ENCODE measurements around the gene TREML2.

TREML2 gene

DNA sequence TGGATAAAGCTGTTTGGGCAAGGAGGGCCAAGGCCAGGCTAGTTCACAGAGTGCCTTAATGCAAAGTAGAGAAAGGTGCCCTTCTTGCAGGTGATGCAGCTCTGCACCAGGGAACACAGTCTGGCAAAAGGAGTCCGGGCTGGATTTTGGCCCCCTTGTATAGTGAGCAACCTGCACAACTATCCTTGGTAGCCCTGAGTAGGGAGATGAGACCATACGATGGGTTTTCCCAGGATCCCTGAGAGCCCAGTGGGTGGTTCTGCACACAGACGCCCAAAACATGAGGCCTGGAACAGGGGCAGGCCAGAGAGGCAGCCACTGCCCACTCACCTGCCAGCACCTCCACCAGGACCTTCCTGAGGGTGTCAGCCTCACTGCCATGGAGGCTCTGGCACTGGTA is 40.0 kb downstream of the TREML2 start:
- no peak overlapping the region for H3K4me3 ChIP-seq (ENCODE audit: control insufficient read depth in 1 of 7, extremely low read depth in 1 of 7, insufficient read depth in 4 of 7, low read depth in 2 of 7, low read length in 6 of 7)
- DNase-seq, result no peak
- WGBS (ENCODE audit: insufficient coverage), result 92% methylated on average over 3 of the region's 3 CpGs
- peaks cover 0 to 11% (median 7%) of the 10 kb centered on the region in 4 experiments for H3K4me1 ChIP-seq (ENCODE audit: control extremely low read depth in 1 of 4, control insufficient read depth in 4 of 4, insufficient read depth in 4 of 4, low read length in 3 of 4)
- POLR2A ChIA-PET, result no interaction called here
- no peaks in the 10 kb centered on the region for H3K36me3 ChIP-seq (ENCODE audit: control insufficient read depth in 4 of 4, insufficient read depth in 4 of 4, low read length in 3 of 4)
- CTCF ChIA-PET, result interaction anchor here (1.0 to 1.1 kb wide), 2 partner anchors 10 to 21 kb away, joined by 3 to 4 read pairs; no protein-coding TSS in a partner anchor
- H3K9me3 ChIP-seq (ENCODE audit: control extremely low read depth in 1 of 5, control insufficient read depth in 4 of 5, insufficient read depth in 2 of 5, low read depth in 1 of 5, low read length in 4 of 5), result no peaks in the 10 kb centered on the region
- H3K27ac ChIP-seq (ENCODE audit: insufficient read depth in 1 of 2, low read depth in 1 of 2, low read length in 2 of 2, poor library complexity in 1 of 2, severe bottlenecking in 2 of 2), result no peak overlapping the region
- H3K27me3 ChIP-seq (replicated peaks in 2 of 5; ENCODE audit: control insufficient read depth in 4 of 5, insufficient read depth in 5 of 5, low read length in 4 of 5), result peaks cover 0 to 2% (median 0%) of the 10 kb centered on the region in 5 experiments

DNA sequence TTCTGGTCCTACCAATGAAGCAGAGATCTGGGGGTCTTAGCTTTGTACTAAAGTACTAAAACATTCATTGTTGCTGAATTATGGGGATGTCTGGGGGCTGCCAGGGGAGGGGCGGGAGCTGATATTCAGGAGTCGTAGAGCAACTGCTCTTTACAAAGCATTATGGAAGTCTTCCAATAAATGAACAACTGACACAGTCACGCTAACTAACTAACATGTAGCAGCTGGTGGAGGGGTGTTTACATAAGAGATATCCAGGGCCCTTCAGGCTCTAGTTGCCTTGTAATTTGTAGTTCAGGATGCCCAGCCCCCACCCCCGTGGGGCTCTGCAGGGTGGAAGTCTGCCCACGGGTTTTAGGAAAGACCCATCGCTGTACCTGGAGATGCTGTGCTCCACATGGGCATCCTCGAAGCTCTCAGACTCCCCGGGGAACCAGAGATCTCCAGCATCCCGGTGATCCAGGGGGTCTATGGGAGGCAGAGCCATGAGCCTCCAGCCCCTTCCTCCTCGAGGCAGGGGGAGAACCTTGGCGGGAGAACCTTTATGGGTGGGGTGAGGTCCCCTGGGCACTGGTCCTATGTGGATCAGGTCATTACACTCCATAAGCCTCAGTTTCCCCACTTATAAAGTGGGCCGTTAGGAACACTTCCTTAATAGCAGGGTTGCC is 41.4 kb downstream of the TREML2 start:
- Histone ChIP-seq H3K4me3 (ENCODE audit: control insufficient read depth in 1 of 7, extremely low read depth in 1 of 7, insufficient read depth in 4 of 7, low read depth in 2 of 7, low read length in 6 of 7) (no peak overlapping the region), H3K4me1 (ENCODE audit: control extremely low read depth in 1 of 4, control insufficient read depth in 4 of 4, insufficient read depth in 4 of 4, low read length in 3 of 4) (peaks cover 0 to 11% (median 8%) of the 10 kb centered on the region in 4 experiments), H3K36me3 (ENCODE audit: control insufficient read depth in 4 of 4, insufficient read depth in 4 of 4, low read length in 3 of 4) (no peaks in the 10 kb centered on the region), H3K27me3 (replicated peaks in 2 of 5; ENCODE audit: control insufficient read depth in 4 of 5, insufficient read depth in 5 of 5, low read length in 4 of 5) (peaks cover 0 to 2% (median 0%) of the 10 kb centered on the region in 5 experiments), H3K27ac (ENCODE audit: insufficient read depth in 1 of 2, low read depth in 1 of 2, low read length in 2 of 2, poor library complexity in 1 of 2, severe bottlenecking in 2 of 2) (no peak overlapping the region), H3K9me3 (ENCODE audit: control extremely low read depth in 1 of 5, control insufficient read depth in 4 of 5, insufficient read depth in 2 of 5, low read depth in 1 of 5, low read length in 4 of 5) (no peaks in the 10 kb centered on the region)
- ChIA-PET POLR2A (no interaction called here), CTCF (interaction anchor here (1.1 kb wide), 1 partner anchor 81 kb away, joined by 3 read pairs; no protein-coding TSS in a partner anchor)
- no peak for DNase-seq
- 97% methylated on average over 7 of the region's 12 CpGs for WGBS (ENCODE audit: insufficient coverage)

DNA sequence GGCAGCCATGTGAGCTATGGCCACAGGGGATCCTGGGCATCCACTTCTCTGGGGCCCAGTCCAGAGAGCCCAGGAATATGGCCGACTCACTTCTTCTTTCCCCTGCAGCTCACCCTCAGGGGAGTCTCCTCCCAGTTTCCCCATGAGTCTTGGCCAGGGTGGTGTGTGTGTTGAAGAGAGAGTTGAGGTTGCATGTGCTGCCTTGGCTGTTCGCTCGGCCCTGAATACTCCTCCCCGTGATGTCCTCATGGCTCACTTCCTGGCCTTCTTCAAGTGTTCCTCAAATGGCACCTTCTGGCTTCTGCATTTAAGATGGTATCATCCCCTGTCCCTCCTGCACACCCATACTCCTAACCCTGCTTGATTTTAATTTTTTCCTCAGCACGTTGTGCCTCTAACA is 43.6 kb downstream of the TREML2 start:
- Histone ChIP-seq H3K27me3 (replicated peaks in 2 of 5; ENCODE audit: control insufficient read depth in 4 of 5, insufficient read depth in 5 of 5, low read length in 4 of 5) (no peaks in the 10 kb centered on the region), H3K9me3 (ENCODE audit: control extremely low read depth in 1 of 5, control insufficient read depth in 4 of 5, insufficient read depth in 2 of 5, low read depth in 1 of 5, low read length in 4 of 5) (no peaks in the 10 kb centered on the region), H3K27ac (ENCODE audit: insufficient read depth in 1 of 2, low read depth in 1 of 2, low read length in 2 of 2, poor library complexity in 1 of 2, severe bottlenecking in 2 of 2) (no peak overlapping the region), H3K4me3 (ENCODE audit: control insufficient read depth in 1 of 7, extremely low read depth in 1 of 7, insufficient read depth in 4 of 7, low read depth in 2 of 7, low read length in 6 of 7) (no peak overlapping the region), H3K4me1 (ENCODE audit: control extremely low read depth in 1 of 4, control insufficient read depth in 4 of 4, insufficient read depth in 4 of 4, low read length in 3 of 4) (peaks cover 0 to 13% (median 11%) of the 10 kb centered on the region in 4 experiments), H3K36me3 (ENCODE audit: control insufficient read depth in 4 of 4, insufficient read depth in 4 of 4, low read length in 3 of 4) (no peaks in the 10 kb centered on the region)
- ChIA-PET POLR2A (no interaction called here), CTCF (no interaction called here)
- 93% methylated on average over 4 of the region's 5 CpGs for WGBS (ENCODE audit: insufficient coverage)
- DNase-seq, result no peak

DNA sequence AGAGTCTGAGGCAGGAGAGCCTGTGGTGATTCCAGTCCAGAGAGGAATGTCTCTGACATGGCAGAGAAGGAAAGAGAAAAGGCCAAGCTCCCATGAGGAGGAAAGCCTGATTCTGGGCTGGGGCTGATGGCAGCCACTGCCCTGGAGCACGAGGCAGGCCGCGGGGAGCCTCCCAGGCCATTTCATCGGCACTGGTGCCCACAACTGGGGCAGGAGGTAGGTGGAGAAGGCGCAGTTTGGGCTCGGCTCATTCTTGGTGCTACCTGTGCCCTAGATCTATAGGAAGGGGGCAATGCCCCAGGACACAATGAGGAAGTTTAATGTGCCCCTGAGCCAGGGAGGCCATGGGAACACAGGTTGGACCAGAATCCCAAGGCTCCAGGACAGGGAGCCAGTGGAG is 44.2 kb downstream of the TREML2 start:
- H3K27ac ChIP-seq (ENCODE audit: insufficient read depth in 1 of 2, low read depth in 1 of 2, low read length in 2 of 2, poor library complexity in 1 of 2, severe bottlenecking in 2 of 2), result no peak overlapping the region
- H3K36me3 ChIP-seq (ENCODE audit: control insufficient read depth in 4 of 4, insufficient read depth in 4 of 4, low read length in 3 of 4), result no peaks in the 10 kb centered on the region
- WGBS (ENCODE audit: insufficient coverage), result 98% methylated on average over 6 of the region's 6 CpGs

GRCh38 chr6:41156001-41156400 is 44.9 kb downstream of the TREML2 start:
- no peaks in the 10 kb centered on the region for H3K27me3 ChIP-seq (replicated peaks in 2 of 5; ENCODE audit: control insufficient read depth in 4 of 5, insufficient read depth in 5 of 5, low read length in 4 of 5)
- CTCF ChIA-PET, result no interaction called here
- H3K4me3 ChIP-seq (ENCODE audit: control insufficient read depth in 1 of 7, extremely low read depth in 1 of 7, insufficient read depth in 4 of 7, low read depth in 2 of 7, low read length in 6 of 7), result no peak overlapping the region
- no peaks in the 10 kb centered on the region for H3K9me3 ChIP-seq (ENCODE audit: control extremely low read depth in 1 of 5, control insufficient read depth in 4 of 5, insufficient read depth in 2 of 5, low read depth in 1 of 5, low read length in 4 of 5)
- no peak for DNase-seq
- POLR2A ChIA-PET, result no interaction called here
- no peaks in the 10 kb centered on the region for H3K36me3 ChIP-seq (ENCODE audit: control insufficient read depth in 4 of 4, insufficient read depth in 4 of 4, low read length in 3 of 4)
- peaks cover 0 to 8% (median 4%) of the 10 kb centered on the region in 4 experiments for H3K4me1 ChIP-seq (ENCODE audit: control extremely low read depth in 1 of 4, control insufficient read depth in 4 of 4, insufficient read depth in 4 of 4, low read length in 3 of 4)
- H3K27ac ChIP-seq (ENCODE audit: insufficient read depth in 1 of 2, low read depth in 1 of 2, low read length in 2 of 2, poor library complexity in 1 of 2, severe bottlenecking in 2 of 2), result no peak overlapping the region
- WGBS (ENCODE audit: insufficient coverage), result 100% methylated on average over 3 of the region's 4 CpGs

More for the DNA sequence above, 44.2 kb downstream of the TREML2 start:
- Histone ChIP-seq H3K4me3 (ENCODE audit: control insufficient read depth in 1 of 7, extremely low read depth in 1 of 7, insufficient read depth in 4 of 7, low read depth in 2 of 7, low read length in 6 of 7) (no peak overlapping the region), H3K9me3 (ENCODE audit: control extremely low read depth in 1 of 5, control insufficient read depth in 4 of 5, insufficient read depth in 2 of 5, low read depth in 1 of 5, low read length in 4 of 5) (no peaks in the 10 kb centered on the region), H3K27me3 (replicated peaks in 2 of 5; ENCODE audit: control insufficient read depth in 4 of 5, insufficient read depth in 5 of 5, low read length in 4 of 5) (no peaks in the 10 kb centered on the region), H3K4me1 (ENCODE audit: control extremely low read depth in 1 of 4, control insufficient read depth in 4 of 4, insufficient read depth in 4 of 4, low read length in 3 of 4) (peaks cover 0 to 8% (median 7%) of the 10 kb centered on the region in 4 experiments)
- ChIA-PET CTCF (no interaction called here), POLR2A (no interaction called here)
- DNase-seq, result no peak

GRCh38 chr6:41155132-41155805 is 45.7 kb downstream of the TREML2 start:
- H3K4me1 ChIP-seq (ENCODE audit: control extremely low read depth in 1 of 4, control insufficient read depth in 4 of 4, insufficient read depth in 4 of 4, low read length in 3 of 4), result peaks cover 0 to 8% (median 4%) of the 10 kb centered on the region in 4 experiments
- H3K27me3 ChIP-seq (replicated peaks in 2 of 5; ENCODE audit: control insufficient read depth in 4 of 5, insufficient read depth in 5 of 5, low read length in 4 of 5), result no peaks in the 10 kb centered on the region
- H3K4me3 ChIP-seq (ENCODE audit: control insufficient read depth in 1 of 7, extremely low read depth in 1 of 7, insufficient read depth in 4 of 7, low read depth in 2 of 7, low read length in 6 of 7), result no peak overlapping the region
- no peak overlapping the region for H3K27ac ChIP-seq (ENCODE audit: insufficient read depth in 1 of 2, low read depth in 1 of 2, low read length in 2 of 2, poor library complexity in 1 of 2, severe bottlenecking in 2 of 2)
- no peaks in the 10 kb centered on the region for H3K9me3 ChIP-seq (ENCODE audit: control extremely low read depth in 1 of 5, control insufficient read depth in 4 of 5, insufficient read depth in 2 of 5, low read depth in 1 of 5, low read length in 4 of 5)
- ChIA-PET CTCF (no interaction called here), POLR2A (no interaction called here)
- DNase-seq, result no peak
- H3K36me3 ChIP-seq (ENCODE audit: control insufficient read depth in 4 of 4, insufficient read depth in 4 of 4, low read length in 3 of 4), result no peaks in the 10 kb centered on the region
- whole genome bisulfite sequencing (ENCODE audit: insufficient coverage), result 83% methylated on average over 1 of the region's 7 CpGs

DNA sequence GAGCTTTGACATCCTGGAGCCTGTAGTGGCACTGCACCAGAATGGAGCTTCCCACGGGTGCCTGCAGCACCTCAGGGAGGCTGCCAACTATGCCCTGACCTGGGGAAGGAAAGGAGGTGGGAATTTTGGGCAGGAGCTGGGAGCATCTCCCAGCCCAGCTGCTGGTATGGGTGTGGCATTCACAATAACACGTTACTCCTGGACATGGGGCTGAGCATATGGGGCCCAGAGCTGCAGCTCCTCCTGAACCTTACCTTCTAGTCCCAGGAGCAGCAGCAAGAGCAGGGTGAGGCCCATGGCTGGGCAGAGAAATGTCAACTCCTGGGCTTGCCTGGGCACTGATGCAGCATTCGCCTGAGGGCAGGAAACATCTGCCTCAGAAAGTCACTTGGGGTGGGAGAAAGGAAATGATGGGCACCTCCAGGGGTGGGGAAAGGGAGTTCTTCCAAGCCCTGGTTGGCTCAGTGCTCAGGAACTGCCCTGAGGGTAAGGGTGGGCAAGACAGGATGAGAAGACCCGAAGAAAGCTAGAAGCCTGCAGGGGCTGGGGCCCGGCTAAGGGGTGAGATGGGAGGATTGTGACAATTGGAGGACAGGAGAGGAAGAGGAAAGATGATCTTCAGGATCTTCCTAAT is 46.8 kb downstream of the TREML2 start, which contains the start of gene TREML1:
Gene TREML1, minus strand, starts transcription at position 356 of the 634 bp plus-strand sequence. Its CDS starts 59 bp downstream, at position 297.
- ChIA-PET POLR2A (no interaction called here), CTCF (interaction anchor here (0.7 to 1.6 kb wide), 3 partner anchors 18 to 166 kb away, joined by 3 read pairs; no protein-coding TSS in a partner anchor)
- no peaks in the 10 kb centered on the region for H3K36me3 ChIP-seq (ENCODE audit: control insufficient read depth in 4 of 4, insufficient read depth in 4 of 4, low read length in 3 of 4)
- peaks cover 0 to 8% (median 4%) of the 10 kb centered on the region in 4 experiments for H3K4me1 ChIP-seq (ENCODE audit: control extremely low read depth in 1 of 4, control insufficient read depth in 4 of 4, insufficient read depth in 4 of 4, low read length in 3 of 4)
- peak in 2 of 3 donors; percentile 10 to 12 for DNase-seq
- WGBS (ENCODE audit: insufficient coverage), result 49% methylated on average over 4 of the region's 5 CpGs
- no peak within 1 kb of the TSS for H3K4me3 ChIP-seq (ENCODE audit: control insufficient read depth in 1 of 7, extremely low read depth in 1 of 7, insufficient read depth in 4 of 7, low read depth in 2 of 7, low read length in 6 of 7)
- no peaks in the 10 kb centered on the region for H3K27me3 ChIP-seq (replicated peaks in 2 of 5; ENCODE audit: control insufficient read depth in 4 of 5, insufficient read depth in 5 of 5, low read length in 4 of 5)
- no peak within 1 kb of the TSS for H3K27ac ChIP-seq (ENCODE audit: insufficient read depth in 1 of 2, low read depth in 1 of 2, low read length in 2 of 2, poor library complexity in 1 of 2, severe bottlenecking in 2 of 2)
- H3K9me3 ChIP-seq (ENCODE audit: control extremely low read depth in 1 of 5, control insufficient read depth in 4 of 5, insufficient read depth in 2 of 5, low read depth in 1 of 5, low read length in 4 of 5), result no peaks in the 10 kb centered on the region
